BLaER1 treated with 17β-estradiol and CSF1 and Interleukin-3, amounts not matched to agents 10 nM and 100 nM (cell line): ENCODE measurements around the gene C1orf159.
"Not testable (repeated sequence)": the region's sequence is repeated elsewhere in the genome, so short reads cannot be mapped to it uniquely, and the experiment has no call there.

ENCODE experiments used
- H3K27ac ChIP-seq, 11 experiments: shearing (Covaris generic); formaldehyde crosslinking; 2 replicates each; pipeline ENCODE4 v1.8.1; 2022
- H3K27me3 ChIP-seq, 11 experiments: shearing (Covaris generic); formaldehyde crosslinking; 2 replicates each; pipeline ENCODE4 v1.8.1; 2022
- H3K36me3 ChIP-seq, 11 experiments: shearing (Covaris generic); formaldehyde crosslinking; 2 replicates each; pipeline ENCODE4 v1.8.1; 2022
- H3K4me1 ChIP-seq, 10 experiments: shearing (Covaris generic); formaldehyde crosslinking; 2 replicates each; pipeline ENCODE4 v1.8.1; 2022
- H3K4me2 ChIP-seq, 11 experiments: shearing (Covaris generic); formaldehyde crosslinking; 2 replicates each; pipeline ENCODE4 v1.8.1; 2022
- H3K4me3 ChIP-seq, 10 experiments: shearing (Covaris generic); formaldehyde crosslinking; 2 replicates each; pipeline ENCODE4 v1.8.1; 2022
- H3K9ac ChIP-seq, 11 experiments: shearing (Covaris generic); formaldehyde crosslinking; 2 replicates each; pipeline ENCODE4 v1.8.1; 2022
- H3K9me3 ChIP-seq, 11 experiments: shearing (Covaris generic); formaldehyde crosslinking; replicated peaks in 1 of 11; 2 replicates each; pipeline ENCODE4 v1.8.1; 2022
- H4K20me1 ChIP-seq, 11 experiments: shearing (Covaris generic); formaldehyde crosslinking; 2 replicates each; pipeline ENCODE4 v1.8.1; 2022
- Cebpa-rat ChIP-seq, 11 experiments: shearing (Covaris generic); IDR thresholded peaks; 2 replicates each; pipeline ENCODE4 v1.8.1; 2022

Gene C1orf159

DNA sequence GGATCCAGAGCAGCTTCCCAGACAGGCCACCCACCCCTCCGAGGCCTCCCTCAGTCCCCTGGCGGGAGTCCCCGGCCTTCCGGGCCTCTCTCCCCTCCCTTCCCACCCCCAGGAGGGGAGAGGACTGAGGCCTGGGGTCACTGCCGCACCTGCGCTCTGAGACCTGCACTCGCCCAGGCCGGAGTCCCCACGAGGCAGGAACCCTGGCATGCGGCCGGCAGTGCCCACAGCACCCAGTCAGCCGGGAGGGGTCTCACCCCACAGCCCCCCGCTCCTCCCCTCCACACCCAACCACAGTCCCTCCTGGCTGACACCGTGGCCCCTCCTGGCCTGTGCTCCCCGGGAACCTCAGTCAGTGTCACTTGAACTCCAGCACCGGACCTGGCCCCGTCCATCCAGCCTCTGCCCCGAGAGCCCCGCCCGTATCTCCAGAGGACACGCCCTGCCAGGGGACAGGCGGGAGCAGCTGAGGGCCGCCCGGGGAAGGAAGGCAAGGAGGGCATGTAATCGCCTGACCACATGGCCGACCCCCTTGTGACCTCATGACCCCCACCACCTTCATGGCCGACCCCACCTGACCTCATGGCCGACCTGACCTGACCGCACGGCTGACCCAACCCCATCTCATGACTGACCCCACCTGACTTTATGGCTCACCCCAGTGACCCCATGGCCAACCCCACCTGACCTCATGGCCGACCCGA, 29.1 kb upstream of the C1orf159 start:
- no peaks in the 10 kb centered on the region for H3K36me3 ChIP-seq
- H3K4me1 ChIP-seq, result peaks cover 21 to 69% (median 54%) of the 10 kb centered on the region in 10 experiments
- no peak for TF ChIP-seq Cebpa-rat (IDR thresholded peaks at IDR 0.05)
- no peaks in the 10 kb centered on the region for H3K9me3 ChIP-seq
- H3K9ac ChIP-seq, result peak overlapping the region; percentile 15 to 83 (median 69); a peak in 19 of 22 replicates
- H4K20me1 ChIP-seq, result peaks cover 0 to 26% (median 0%) of the 10 kb centered on the region in 11 experiments; a peak in 4 of 22 replicates
- peak overlapping the region in 1 of 10 experiments; percentile 32; a peak in 4 of 20 replicates for H3K4me3 ChIP-seq
- H3K27ac ChIP-seq, result peak overlapping the region in 10 of 11 experiments; percentile 4 to 86 (median 72); a peak in 17 of 22 replicates
- H3K4me2 ChIP-seq, result peak overlapping the region; percentile 50 to 94 (median 85)
- peaks cover 0 to 35% (median 5%) of the 10 kb centered on the region in 11 experiments; a peak in 12 of 22 replicates for H3K27me3 ChIP-seq

DNA sequence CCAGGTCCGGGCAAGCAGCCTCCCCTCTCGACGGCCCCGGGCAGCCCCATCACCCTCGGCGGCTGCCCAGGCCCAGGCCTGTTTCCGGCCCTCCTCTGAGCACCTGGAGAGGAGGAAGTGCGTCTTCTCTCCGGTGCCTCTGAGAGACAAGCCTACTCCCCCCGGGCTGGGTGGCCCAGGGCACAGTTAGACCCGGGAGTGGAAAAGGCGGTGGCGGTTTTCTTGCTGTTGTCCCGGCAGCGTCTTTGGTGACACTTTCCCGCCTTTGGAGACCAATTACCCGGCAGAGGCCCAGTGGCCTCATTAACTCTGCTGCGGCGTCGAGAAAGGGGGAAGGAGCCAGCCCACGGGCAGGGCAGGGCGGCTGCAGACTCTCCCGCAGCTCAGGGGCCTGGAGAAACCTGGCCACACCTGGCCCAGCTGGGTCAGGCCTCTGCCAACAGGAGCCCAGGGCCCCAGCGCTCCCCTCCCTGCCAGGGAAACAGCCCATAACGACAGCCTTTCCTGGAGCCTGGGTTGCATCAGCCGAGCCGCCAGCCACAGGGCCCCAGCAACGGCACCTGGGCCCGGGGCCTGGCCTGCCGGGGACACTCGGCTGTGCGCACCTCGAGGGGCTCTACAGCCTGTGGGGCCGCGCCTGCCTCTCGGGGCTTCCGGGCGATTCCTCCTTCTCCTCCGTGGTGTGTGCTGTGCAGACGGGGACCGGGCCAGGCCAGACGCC, 28.4 kb upstream of the C1orf159 start:
- TF ChIP-seq Cebpa-rat (IDR thresholded peaks at IDR 0.05), result peak in 1 of 11 experiments; percentile 28; a peak in 2 of 22 replicates
- H3K4me1 ChIP-seq, result peaks cover 21 to 62% (median 50%) of the 10 kb centered on the region in 10 experiments
- H3K27me3 ChIP-seq, result peaks cover 0 to 35% (median 5%) of the 10 kb centered on the region in 11 experiments; a peak in 12 of 22 replicates
- H3K4me2 ChIP-seq, result peak overlapping the region; percentile 50 to 94 (median 85)
- no peaks in the 10 kb centered on the region for H3K9me3 ChIP-seq
- H3K36me3 ChIP-seq, result no peaks in the 10 kb centered on the region
- peak overlapping the region in 10 of 11 experiments; percentile 4 to 86 (median 72); a peak in 17 of 22 replicates for H3K27ac ChIP-seq
- H4K20me1 ChIP-seq, result peaks cover 0 to 26% (median 0%) of the 10 kb centered on the region in 11 experiments; a peak in 4 of 22 replicates
- H3K9ac ChIP-seq, result peak overlapping the region; percentile 15 to 83 (median 69); a peak in 20 of 22 replicates
- peak overlapping the region in 1 of 10 experiments; percentile 32; a peak in 4 of 20 replicates for H3K4me3 ChIP-seq

DNA sequence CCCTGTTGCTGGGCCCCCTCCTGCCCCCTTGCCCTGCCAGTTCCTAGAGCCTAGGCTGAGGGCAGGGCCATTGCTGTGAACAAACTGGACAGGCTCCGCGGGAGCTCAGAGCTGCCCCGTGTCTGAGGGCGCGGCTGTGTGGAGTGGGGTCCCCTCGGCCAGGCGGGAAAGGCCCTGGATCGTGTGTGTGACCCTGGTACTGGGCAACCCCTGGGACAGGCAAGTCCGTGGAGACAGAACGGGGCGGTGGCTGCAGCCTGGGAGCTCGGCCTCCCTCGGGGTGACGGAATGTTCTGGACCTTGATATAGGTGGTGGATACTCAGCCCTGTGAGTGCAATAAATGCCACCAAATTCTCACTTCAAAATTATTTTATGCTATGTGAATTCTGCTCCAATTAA, 27.7 kb upstream of the C1orf159 start:
- Histone ChIP-seq H3K36me3 (no peaks in the 10 kb centered on the region), H3K27me3 (peaks cover 0 to 38% (median 5%) of the 10 kb centered on the region in 11 experiments; a peak in 12 of 22 replicates), H4K20me1 (peaks cover 0 to 29% (median 0%) of the 10 kb centered on the region in 11 experiments; a peak in 4 of 22 replicates), H3K4me3 (no peak overlapping the region; a peak in 2 of 20 replicates), H3K4me1 (peaks cover 21 to 63% (median 53%) of the 10 kb centered on the region in 10 experiments), H3K9ac (peak overlapping the region in 6 of 11 experiments; percentile 67 to 83 (median 78); a peak in 9 of 22 replicates), H3K4me2 (peak overlapping the region; percentile 50 to 94 (median 85)), H3K27ac (peak overlapping the region in 5 of 11 experiments; percentile 69 to 86 (median 83); a peak in 7 of 22 replicates), H3K9me3 (no peaks in the 10 kb centered on the region)
- TF ChIP-seq Cebpa-rat (IDR thresholded peaks at IDR 0.05), result no peak

DNA sequence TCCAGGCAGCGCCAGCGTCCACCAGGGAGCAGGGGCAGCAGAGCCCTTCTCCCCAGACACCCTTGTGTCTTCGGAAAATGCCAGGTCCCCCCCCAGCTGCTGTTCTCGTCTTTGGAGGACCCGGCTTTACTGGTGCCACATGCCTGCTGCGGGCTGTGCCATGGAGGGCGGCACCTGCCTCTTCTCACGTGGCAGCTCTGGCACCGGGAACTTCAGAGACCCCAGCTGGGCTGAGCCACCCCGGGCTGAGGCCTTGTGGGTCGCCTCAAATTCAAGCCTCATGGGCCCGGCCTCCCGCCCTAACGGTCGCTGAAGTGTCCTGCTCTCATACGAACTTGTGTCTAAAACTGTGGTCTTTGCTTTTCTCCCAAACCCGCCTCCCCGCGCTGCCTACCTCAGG, 27.0 kb upstream of the C1orf159 start:
- Histone ChIP-seq H3K9ac (peak overlapping the region in 3 of 11 experiments; percentile 76 to 83 (median 81); a peak in 4 of 22 replicates), H3K4me1 (peaks cover 21 to 71% (median 60%) of the 10 kb centered on the region in 10 experiments), H3K4me2 (peak overlapping the region in 10 of 11 experiments; percentile 58 to 94 (median 86); a peak in 18 of 22 replicates), H3K27me3 (peaks cover 0 to 46% (median 5%) of the 10 kb centered on the region in 11 experiments; a peak in 12 of 22 replicates), H3K4me3 (no peak overlapping the region), H3K27ac (peak overlapping the region in 1 of 11 experiments; percentile 84; a peak in 1 of 22 replicates), H3K9me3 (no peaks in the 10 kb centered on the region), H4K20me1 (peaks cover 0 to 31% (median 0%) of the 10 kb centered on the region in 11 experiments; a peak in 4 of 22 replicates), H3K36me3 (no peaks in the 10 kb centered on the region)
- TF ChIP-seq Cebpa-rat (IDR thresholded peaks at IDR 0.05), result no peak

DNA sequence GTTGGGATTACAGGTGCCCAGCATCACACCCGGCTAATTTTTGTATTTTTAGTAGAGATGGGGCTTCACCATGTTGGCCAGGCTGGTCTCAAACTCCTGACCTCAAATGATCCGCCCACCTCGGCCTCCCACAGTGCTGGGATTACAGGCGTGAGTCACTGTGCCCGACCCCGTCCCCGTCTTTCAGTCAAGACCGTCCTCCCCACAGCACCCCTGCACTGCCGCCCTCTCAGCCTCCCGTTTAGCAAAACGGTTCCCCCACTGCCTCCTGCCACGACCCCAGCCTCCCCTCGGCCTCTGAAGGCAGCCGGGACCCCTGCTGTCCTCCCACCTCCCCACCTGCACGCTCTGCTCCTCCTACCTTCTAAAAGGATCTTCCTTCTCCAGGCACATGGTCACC, 26.5 kb upstream of the C1orf159 start:
- peaks cover 0 to 51% (median 5%) of the 10 kb centered on the region in 11 experiments; a peak in 12 of 22 replicates for H3K27me3 ChIP-seq
- H3K4me3 ChIP-seq, H3K27ac ChIP-seq, H3K36me3 ChIP-seq, H3K9me3 ChIP-seq: not testable (repeated sequence)
- peak overlapping the region in 9 of 11 experiments; percentile 79 to 94 (median 87); a peak in 17 of 22 replicates for H3K4me2 ChIP-seq
- peaks cover 0 to 31% (median 0%) of the 10 kb centered on the region in 11 experiments; a peak in 4 of 22 replicates for H4K20me1 ChIP-seq
- H3K4me1 ChIP-seq, result peaks cover 22 to 76% (median 65%) of the 10 kb centered on the region in 10 experiments
- peak overlapping the region in 1 of 11 experiments; percentile 83; a peak in 1 of 22 replicates for H3K9ac ChIP-seq

DNA sequence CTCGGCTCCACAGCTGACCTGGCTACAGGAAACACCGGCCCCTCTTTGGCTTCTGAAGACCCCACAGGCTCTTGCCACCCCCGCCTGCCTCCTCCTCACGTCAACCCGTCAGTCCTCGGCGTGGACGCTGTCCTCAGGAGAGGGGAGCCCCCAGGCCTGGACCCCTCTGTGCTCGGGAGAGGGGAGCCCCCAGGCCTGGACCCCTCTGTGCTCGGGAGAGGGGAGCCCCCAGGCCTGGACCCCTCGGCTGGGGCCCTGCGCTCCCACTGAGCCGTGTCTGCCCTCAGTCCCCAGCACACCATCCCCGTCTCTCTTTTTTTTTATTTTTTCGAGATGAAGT, 26.0 kb upstream of the C1orf159 start:
- no peak overlapping the region for H3K4me3 ChIP-seq
- peaks cover 0 to 56% (median 5%) of the 10 kb centered on the region in 11 experiments; a peak in 12 of 22 replicates for H3K27me3 ChIP-seq
- H3K9me3 ChIP-seq, result no peaks in the 10 kb centered on the region
- H3K4me2 ChIP-seq, result peak overlapping the region in 9 of 11 experiments; percentile 21 to 94 (median 85); a peak in 16 of 22 replicates
- H3K4me1 ChIP-seq, result peaks cover 24 to 79% (median 70%) of the 10 kb centered on the region in 10 experiments
- H3K36me3 ChIP-seq, result no peaks in the 10 kb centered on the region
- no peak for TF ChIP-seq Cebpa-rat (IDR thresholded peaks at IDR 0.05)
- peak overlapping the region in 1 of 11 experiments; percentile 48; a peak in 1 of 22 replicates for H3K9ac ChIP-seq
- peaks cover 0 to 31% (median 0%) of the 10 kb centered on the region in 11 experiments; a peak in 4 of 22 replicates for H4K20me1 ChIP-seq
- H3K27ac ChIP-seq, result peak overlapping the region in 1 of 11 experiments; percentile 26; a peak in 1 of 22 replicates

DNA sequence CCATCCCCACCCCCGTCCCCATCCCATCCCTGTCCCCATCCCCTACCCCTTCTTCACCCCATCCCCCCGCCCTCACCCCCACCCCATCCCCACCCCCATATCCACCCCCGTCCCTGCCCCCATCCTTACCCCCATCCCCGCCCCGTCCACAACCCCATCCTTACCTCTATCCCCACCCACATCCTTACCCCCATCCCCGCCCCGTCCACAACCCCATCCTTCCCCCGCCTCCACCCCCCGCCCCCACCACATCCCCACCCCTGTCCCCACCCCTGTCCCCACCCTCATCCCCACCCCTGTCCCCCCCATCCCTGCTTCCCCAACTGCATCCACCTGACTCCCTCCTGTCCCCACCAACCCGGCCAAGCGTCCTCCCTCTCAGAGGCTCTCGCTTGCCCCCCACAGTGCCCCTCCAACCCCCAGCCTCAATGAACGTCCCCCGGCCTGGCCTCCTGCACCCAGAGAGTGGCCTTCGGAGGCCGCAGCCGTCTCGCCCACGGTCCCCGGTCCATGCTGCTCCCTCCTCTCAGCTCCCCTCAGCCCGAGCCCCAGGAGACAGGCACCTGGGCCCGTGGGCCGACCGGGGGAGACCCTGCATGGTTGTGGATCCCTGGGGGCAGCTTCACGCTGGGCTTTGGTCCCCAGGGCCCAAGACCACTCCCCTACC, 25.5 kb upstream of the C1orf159 start:
- Histone ChIP-seq H3K4me1 (peaks cover 29 to 80% (median 75%) of the 10 kb centered on the region in 10 experiments), H3K4me2 (peak overlapping the region in 9 of 11 experiments; percentile 21 to 94 (median 85); a peak in 16 of 22 replicates), H3K27ac (peak overlapping the region in 1 of 11 experiments; percentile 26; a peak in 1 of 22 replicates), H3K9me3 (no peaks in the 10 kb centered on the region), H3K4me3 (no peak overlapping the region), H3K36me3 (no peaks in the 10 kb centered on the region), H3K9ac (peak overlapping the region in 1 of 11 experiments; percentile 48; a peak in 1 of 22 replicates), H3K27me3 (peaks cover 0 to 61% (median 5%) of the 10 kb centered on the region in 11 experiments; a peak in 12 of 22 replicates), H4K20me1 (peaks cover 0 to 35% (median 0%) of the 10 kb centered on the region in 11 experiments; a peak in 6 of 22 replicates)
- TF ChIP-seq Cebpa-rat (IDR thresholded peaks at IDR 0.05), result no peak

DNA sequence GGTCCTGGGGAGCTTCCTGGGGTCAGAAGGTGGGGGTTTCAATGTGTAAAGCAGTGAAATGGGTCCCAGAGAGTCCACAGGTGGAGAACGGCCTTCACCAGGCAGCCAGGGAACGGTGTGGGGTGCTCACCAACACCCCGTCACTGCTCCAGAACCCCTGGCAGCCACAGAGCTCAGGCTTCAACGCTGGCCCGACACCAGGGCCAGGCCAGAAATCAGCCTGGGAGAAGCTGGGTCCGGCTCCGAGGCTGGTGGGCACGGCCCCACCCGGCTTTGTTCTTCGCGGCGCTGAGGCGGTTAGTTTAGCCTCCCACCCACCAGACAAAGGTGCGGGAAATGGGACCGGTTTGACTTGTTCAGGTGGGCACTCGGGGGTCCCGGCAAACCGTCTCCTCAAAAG, 24.8 kb upstream of the C1orf159 start:
- H3K27ac ChIP-seq, result no peak overlapping the region
- H3K27me3 ChIP-seq, result peaks cover 0 to 68% (median 5%) of the 10 kb centered on the region in 11 experiments; a peak in 12 of 22 replicates
- H4K20me1 ChIP-seq, result peaks cover 0 to 42% (median 0%) of the 10 kb centered on the region in 11 experiments; a peak in 6 of 22 replicates
- no peak overlapping the region for H3K9ac ChIP-seq
- H3K36me3 ChIP-seq, result no peaks in the 10 kb centered on the region
- TF ChIP-seq Cebpa-rat (IDR thresholded peaks at IDR 0.05), result no peak
- H3K9me3 ChIP-seq, result no peaks in the 10 kb centered on the region
- H3K4me1 ChIP-seq, result peaks cover 29 to 80% (median 77%) of the 10 kb centered on the region in 10 experiments
- peak overlapping the region in 4 of 11 experiments; percentile 12 to 46 (median 34); a peak in 5 of 22 replicates for H3K4me2 ChIP-seq
- no peak overlapping the region for H3K4me3 ChIP-seq
